Endothelial cell of umbilical vein (primary cell): ENCODE results near the gene MXD4.

Source experiments
- CTCF ChIP-seq, 2 donors: IDR thresholded peaks; 1 replicate in 1 of 2; 2 replicates in 1 of 2; pipeline ENCODE4 v1.5.1; 2011; ENCODE audit warnings: low read length in 2 of 2, mild to moderate bottlenecking in 2 of 2, moderate library complexity in 2 of 2, control low read depth in 1 of 2, inconsistent platforms in 1 of 2, low read depth in 1 of 2; ENCODE audit not compliant: insufficient read depth in 1 of 2; ENCODE audit errors: extremely low read depth in 1 of 2
- EZH2 ChIP-seq: IDR thresholded peaks from 2 replicates; pipeline ENCODE4 v1.6.1; 2012; ENCODE audit warnings: borderline replicate concordance, low read depth, mild to moderate bottlenecking, moderate library complexity, low read length, inconsistent platforms; ENCODE audit not compliant: severe bottlenecking
- FOS ChIP-seq: IDR thresholded peaks from 2 replicates; pipeline ENCODE4 v1.6.1; 2011; ENCODE audit warnings: mild to moderate bottlenecking, low read length, moderate library complexity, borderline replicate concordance; ENCODE audit not compliant: insufficient read depth
- JUN ChIP-seq: IDR thresholded peaks from 2 replicates; pipeline ENCODE4 v1.6.1; 2011; ENCODE audit warnings: borderline replicate concordance, low read depth; ENCODE audit not compliant: insufficient read length, insufficient read depth
- POLR2A ChIP-seq: IDR thresholded peaks from 2 replicates; pipeline ENCODE4 v1.6.1; 2012; ENCODE audit warnings: low read depth, mild to moderate bottlenecking, control low read depth, low read length
- POLR2AphosphoS5 ChIP-seq: IDR thresholded peaks from 2 replicates; pipeline ENCODE4 v1.6.1; 2012; ENCODE audit warnings: low read depth, mild to moderate bottlenecking, control low read depth, low read length, moderate library complexity; ENCODE audit not compliant: insufficient read depth
- TF ChIP-seq, protein P1 (sequence below): IDR thresholded peaks from 2 replicates; pipeline ENCODE4 v1.6.1; 2011; ENCODE audit not compliant: insufficient read depth, insufficient read length

DNA sequence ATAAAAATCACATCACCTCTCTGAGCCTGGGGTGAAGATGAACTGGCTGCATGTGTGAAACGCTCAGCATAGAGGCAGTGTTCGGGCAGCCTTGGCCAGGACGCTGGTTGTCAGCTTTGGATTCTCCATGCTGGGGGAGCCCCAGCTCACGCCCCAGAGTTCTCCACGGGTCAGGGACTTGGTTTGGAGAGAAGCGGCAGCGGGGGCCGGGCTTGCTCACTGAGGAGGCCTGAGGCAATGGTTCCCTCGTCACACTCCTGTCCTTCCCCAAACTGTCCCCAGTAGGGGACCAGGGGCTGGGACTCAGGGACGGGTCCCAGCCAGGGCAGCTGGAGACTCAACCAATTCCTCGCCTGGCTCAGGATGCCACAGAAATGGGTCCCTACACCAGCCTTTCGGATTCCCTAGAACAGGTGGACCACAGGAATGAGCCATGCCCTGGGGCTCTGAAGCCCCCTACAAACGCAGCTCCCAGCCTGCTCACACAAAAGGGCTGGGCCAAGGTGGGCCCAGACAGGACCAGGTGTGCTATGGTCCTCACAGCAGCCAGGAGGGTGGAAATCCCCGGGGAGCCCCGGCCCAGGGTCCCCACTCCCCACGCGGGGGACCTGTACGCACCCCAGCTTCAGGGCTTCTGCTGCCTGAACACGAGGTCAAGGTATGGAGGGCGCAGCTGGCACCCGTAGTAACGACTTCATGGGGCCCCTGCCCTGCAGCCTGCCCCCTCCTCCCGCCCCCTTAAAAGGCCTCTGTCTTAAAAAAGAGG is 1.4 kb downstream of the MXD4 start:
- no peak for TF ChIP-seq CTCF (IDR thresholded peaks at IDR 0.05; ENCODE audit: extremely low read depth in 1 of 2, insufficient read depth in 1 of 2, low read depth in 1 of 2, low read length in 2 of 2)
- no peak for TF ChIP-seq POLR2AphosphoS5
- no peak for TF ChIP-seq POLR2A
- TF ChIP-seq EZH2: no peak
- TF ChIP-seq, protein P1, sequence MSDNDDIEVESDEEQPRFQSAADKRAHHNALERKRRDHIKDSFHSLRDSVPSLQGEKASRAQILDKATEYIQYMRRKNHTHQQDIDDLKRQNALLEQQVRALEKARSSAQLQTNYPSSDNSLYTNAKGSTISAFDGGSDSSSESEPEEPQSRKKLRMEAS: no peak
- TF ChIP-seq FOS: no peak
- no peak for TF ChIP-seq JUN
